Activated T-cell treated with anti-CD3 and anti-CD28 coated beads, Interleukin-2, amount 50 U/mL, for 1 hour (primary cell): ENCODE results near the gene PRKCB.

Experiments
- DNase-seq: peaks from one replicate; pipeline ENCODE4 v3.0.0-alpha.2; 2020

PRKCB gene

DNA sequence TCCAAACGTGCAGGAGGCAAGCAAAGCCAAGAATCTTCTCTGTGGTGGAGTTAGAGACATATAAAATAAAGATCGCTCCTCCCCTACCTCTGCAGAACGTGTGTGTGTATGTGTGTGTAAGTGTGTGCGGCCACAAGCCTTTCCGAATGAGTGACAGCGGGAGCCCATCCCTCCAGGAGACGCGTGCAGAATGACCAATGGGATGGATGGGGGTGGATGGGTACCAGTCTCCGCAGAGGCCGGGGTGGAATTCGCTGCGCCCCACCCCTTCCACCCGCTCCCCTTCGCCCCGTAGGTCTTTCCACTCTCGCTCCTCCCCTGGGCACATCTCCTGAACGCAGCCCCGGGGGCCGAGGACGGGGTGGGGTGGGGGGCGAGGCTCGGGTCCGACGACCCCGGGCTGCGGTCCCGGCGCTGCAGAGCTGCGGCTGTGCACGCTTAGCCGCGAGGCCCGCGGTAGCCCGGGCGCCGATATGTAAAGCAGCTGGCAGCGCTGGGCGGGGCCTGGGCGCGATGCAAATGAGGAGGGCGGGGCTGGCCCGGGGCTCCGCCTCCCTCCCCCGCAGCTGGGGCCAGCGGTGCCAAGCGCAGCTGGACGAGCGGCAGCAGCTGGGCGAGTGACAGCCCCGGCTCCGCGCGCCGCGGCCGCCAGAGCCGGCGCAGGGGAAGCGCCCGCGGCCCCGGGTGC lies at the start of gene PRKCB:
Gene PRKCB (plus strand): TSS at position 594 of the 688 bp plus-strand sequence.
- DNase-seq: peak; percentile 96

DNA sequence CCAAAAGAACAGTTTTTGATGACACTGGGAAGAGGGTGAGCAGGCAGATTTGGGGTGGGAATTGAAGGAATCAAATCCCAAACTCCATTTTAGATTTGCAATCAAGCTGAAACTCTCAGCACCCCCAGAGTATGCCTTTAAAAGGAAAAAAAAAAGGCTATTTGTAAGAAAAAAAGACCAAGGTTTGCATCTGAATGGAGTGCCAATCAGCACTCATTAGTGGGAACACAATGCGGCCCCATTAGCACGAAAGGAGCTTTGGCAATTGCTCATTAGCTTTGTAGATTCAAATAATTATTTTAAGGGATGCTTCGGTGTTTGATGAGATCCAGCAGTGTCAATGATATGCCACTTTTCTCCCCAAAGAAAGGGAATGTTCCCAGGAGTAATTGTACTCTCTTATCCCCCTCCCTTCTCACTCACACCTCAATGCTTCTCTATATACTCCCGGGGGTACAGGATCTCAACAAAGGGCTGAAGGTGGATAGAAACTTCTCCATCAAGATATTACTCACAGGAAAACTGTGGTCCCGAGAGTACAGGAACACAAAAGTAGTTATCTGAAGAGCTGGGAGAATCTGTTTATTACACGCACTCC lies 48.7 kb upstream of the PRKCB start:
- DNase-seq: no peak

DNA sequence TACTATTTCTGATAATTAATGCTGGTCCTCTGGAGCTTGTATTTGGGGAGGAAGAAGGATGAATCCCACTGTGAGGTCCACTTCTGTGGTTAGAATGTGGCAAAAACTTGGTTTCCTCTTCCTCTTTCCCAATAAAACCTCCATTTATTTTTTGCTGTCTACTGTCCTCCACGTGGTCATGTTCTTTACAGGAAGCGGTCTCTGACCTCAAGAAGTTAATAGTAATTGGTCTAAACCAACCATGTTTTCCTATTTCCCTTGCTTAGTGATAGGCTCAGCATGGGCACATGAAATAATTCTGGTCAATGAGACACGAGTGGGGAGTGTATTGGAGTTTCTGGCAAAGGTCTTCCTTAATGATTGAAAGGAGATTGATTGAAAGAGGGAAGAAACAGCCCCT lies 47.1 kb upstream of the PRKCB start:
- no peak for DNase-seq

DNA sequence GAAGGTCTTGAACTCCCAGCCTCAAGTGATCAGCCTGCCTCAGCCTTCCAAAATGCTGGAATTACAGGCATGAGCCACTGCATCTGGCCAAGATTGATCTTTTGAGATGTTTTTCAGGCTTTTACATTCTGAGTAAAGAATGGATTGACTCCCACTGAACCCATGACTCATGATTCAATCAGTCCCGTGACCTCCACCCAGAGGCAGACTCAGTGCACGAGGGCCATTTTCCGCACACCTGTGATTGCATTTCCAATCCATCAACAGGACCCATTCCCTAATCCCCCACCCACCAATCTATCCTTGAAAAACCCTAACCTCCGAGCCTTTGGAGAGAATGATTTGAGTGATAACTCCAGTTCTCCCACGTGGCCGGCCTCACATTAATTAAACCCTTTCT lies 40.4 kb upstream of the PRKCB start:
- no peak for DNase-seq

DNA sequence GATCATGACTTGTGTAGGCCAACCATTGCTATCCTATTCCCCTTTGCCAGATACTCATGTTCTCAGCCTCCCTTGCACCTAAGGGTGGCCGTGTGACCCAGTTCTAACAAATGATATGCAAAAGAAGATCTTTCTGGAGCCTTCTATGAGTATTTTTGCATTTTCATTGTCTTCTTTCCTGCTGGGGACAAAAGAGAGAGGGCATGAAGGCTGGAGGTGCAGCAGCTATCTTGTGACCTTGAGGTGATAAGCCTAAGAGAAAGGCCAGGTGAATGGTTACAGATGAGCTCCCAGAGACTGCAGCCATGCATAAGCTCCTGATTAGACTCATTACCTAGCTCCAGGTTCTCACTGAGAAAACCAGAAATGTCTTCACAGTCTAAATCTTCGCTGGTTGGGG lies 38.8 kb upstream of the PRKCB start:
- DNase-seq: no peak

DNA sequence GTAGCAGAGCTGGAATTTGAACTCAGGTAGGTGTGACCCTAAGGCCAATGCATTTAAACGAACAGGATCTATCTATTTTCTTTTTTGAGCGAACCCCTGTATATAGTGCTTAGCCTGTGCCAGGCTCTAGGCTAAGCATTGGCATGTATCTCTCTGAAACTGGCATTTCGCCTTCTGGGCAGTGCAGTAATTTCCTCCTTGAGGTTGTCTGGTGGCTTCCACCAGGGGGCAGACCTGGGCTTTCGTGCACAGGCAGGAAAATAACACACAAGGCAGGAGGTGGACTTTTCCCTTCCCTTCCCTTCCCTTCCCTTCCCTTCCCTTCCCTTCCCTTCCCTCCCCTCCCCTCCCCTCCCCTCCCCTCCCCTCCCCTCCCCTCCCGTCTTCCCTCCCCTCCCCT lies 34.4 kb upstream of the PRKCB start:
- peak; percentile 80 for DNase-seq

DNA sequence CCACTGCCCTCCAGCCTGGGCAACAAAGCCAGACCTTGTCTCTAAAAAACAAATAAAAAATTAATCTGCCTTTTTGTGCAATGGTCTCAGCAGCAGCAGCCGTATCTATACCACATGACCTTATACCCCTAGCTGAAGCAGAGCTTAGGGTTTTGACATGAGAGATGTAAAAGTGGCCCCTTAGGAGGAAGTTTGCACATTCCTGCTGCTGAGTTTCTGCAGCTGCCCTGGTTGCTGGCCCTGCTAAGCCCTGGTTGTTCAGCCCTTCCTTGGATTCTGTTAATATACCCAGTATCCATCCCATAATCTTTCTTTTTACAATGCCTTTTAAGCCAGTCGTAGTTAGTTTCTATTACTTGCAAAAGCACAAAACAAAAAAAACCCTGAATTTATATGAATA lies 33.0 kb upstream of the PRKCB start:
- no peak for DNase-seq

DNA sequence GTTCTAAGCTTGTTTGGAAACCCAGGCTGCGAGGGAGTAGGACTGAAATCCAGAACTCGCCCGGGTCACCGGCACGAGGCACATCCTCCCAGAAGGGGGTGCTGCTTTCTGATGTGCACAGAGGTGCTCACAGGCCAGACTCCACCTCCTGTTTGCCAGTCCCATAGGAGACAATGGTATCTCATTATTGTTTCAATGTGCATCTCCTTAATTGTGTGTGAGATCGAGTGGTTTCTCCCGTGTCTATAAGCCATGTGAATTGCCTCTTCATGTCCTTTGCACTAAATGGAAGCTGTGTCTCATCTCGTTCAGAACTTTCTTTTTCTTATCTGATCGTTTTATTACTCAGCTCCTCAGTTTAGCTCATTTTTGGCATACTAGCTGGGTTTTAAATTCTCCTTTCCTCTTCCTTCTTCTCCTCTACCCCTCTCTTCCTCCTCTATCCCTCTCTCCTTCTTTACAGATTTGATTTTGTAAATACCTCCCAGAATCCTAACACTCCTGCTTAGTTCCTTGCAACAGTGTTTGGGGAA lies 32.1 kb upstream of the PRKCB start:
- DNase-seq: peak; percentile 75

DNA sequence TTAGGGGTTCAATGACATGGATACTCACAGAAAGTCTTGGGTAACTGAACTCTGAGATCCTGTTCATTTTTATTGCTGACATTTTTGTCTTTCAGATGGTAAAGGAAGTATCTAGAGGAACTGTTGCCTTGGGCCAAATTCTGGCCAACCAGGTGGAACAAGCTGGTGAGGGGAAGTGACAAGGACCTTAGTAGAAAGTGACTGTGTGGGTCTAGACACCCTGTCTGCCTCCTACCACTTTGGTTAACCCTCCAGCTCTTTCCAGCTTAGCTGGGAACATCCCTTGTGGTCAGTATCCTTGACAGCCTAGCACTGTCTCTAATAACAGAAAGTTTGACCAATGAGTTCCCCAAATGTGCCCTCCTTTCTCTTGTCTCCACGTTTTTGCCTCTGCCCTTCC lies 28.8 kb upstream of the PRKCB start:
- DNase-seq: no peak

DNA sequence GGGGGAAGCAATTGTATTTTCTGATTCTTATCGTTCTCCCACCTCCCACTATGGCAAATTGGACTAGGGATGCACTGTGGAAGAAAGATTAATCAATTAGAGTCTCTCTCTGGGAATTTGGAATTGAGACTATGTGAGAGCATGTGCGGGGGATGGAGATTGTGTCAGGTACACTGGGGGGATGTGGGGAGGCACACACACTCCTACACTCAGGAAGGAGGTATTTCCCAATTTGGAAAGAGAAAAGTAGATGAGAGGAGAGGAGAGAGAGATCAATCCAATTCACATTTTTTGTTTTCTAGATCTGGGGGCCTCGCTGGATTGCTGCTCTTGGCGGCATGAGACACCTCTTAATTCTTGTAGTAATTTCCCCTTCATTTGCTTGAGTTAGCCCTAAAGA lies 14.3 kb upstream of the PRKCB start:
- no peak for DNase-seq

DNA sequence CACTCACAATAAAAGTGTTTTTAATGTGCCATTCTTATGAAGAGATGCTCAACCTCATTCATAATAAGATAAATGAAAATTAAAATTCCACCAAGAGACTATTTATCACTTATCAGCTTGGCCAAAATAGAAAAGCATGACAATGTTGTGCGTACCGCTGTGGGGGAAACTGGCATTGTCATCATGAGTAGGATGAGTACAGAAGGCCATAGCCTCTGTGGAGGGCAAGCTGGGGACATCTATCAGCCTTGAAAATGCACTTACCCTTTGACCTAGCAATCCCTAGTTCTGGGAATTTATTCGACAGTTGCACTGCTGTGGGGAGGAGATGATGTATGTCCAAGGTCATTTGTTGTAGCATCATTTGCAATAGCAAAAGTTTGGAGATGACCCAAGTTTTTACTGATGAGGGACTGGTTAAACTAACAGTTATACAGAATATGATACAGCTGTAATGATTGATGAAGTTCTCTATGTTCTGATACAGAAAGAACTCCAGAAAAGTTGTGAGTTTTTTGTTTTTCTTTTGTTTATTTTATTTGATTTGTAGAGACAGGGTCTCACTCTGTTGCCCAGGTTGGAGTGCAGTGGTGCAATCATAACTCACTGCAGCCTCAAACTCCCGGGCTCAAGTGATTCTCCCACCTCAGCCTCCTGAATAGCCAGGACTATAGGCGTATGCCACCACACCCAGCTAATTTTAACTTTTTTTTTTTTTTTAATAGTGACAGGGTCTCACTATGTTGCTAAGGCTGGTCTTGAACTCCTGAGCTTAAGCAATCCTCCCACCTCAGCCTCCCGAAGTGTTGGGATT lies 13.7 kb upstream of the PRKCB start:
- DNase-seq: no peak

DNA sequence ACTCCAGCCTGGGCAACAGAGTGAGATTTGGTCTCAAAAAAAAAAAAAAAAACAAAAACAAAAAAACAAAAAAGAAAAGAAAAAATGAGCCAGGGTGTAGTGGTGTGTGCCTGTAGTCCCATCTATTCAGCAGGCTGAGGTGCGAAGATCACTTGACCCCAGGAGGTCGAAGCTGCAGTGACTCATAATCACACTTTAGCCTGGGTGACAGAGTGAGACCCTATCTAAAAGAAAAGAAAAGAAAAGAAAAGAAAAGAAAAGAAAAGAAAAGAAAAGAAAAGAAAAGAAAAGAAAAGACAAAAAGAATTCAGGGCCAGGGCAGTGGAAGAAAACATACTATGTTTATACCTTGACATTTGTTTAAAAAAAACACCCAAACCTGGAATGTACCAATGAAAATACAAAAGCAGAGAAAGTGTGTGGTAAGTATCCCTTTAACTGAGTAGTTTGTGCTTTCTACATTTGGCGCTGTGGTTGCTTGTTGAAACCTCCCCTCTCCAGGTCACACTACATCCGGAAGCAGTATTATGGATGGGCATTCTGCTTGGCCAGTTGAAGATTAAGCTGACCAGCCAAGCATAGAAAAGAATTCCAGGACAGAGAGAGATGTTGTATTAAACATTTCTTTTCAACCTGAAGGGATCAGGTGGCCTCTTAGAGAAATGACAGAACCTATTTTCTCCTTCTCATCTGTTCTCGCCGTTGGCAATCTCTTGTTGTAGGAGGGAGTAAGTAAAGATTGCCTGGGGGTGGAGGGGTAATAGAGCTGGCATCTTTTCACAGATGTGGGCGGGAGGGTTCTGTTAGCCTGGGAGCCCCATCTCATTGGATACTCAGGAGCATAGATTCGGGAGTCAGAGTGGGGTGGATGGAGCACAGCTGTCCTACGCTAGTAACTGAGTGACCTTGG lies 12.1 kb upstream of the PRKCB start:
- DNase-seq: no peak

DNA sequence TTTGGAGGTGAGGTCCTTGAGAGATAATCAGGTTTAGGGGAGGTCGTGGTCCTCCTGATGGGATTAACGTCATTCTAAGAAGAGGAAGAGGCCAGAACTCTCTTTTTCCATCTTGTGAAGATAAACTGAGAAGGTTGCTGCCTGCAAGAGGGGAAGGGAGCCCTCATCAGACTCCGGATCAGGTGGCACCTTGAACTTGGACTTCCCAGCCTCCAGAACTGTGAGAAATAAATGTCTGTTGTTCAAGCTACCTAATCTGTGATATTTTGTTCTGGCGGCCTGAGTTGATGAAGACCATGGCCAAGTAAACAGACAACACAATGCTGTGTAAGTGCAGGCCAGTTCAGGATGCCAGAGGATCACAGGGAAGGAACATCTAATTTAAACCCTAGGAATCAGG lies 10.9 kb upstream of the PRKCB start:
- DNase-seq: no peak

DNA sequence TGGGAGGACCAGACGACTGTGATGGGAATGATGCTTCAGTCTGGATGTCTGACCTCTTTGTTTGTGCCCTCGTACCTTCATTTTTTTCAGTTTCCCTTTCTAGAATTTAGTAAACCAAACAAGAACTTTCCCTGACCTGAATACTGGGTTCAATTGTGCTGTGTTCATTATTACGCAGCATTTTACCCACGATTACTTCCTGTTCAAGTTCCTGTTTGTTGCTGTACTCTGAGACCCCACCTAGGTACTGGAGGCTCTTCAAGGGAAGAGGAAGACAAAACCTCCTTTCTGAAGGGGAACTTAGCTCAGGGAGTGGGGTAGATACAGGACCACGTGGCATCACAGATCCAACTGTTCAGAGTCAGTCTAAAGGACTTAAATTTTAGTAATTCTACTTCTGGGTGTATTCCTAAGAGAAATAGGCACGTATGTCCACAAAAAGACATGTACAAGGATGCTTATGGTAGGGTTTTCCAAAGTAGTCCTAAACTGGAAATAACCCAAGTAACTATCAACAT lies 9.2 kb upstream of the PRKCB start:
- DNase-seq: no peak

DNA sequence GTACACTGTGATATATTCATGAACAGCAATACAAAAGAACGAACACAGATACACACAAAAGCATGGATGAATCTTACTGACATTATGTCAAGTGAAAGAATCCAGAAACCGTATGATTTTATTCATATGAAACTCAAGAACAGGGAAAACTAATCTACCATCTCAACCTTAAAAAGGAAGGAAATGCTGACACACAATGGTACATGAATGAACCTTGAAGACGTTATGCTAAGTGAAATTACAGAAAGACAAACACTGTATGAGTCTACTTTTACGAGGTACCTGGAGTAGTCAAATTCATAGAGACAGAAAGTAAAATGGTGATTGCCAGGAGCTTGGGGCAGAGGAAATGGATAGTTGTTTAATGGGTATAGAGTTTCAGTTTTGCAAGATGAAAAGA lies 8.7 kb upstream of the PRKCB start:
- no peak for DNase-seq

DNA sequence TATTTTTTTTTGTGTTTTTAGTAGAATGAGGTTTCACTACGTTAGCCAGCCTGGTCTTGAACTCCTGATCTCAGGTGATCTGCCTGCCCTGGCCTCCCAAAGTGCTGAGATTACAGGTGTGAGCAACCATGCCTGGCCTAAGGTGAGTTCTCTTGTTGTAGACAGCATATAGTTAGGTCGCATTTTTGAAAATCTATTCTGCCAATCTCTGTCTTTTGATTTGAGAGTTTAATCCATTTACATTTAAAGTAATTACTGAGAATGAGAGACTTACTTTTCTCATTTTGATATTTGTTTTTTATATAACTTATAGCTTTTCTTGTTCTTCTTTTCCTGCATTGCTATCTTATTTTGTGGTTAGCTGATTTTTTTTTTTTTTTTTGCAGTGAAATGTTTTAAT lies 6.3 kb upstream of the PRKCB start:
- DNase-seq: no peak

DNA sequence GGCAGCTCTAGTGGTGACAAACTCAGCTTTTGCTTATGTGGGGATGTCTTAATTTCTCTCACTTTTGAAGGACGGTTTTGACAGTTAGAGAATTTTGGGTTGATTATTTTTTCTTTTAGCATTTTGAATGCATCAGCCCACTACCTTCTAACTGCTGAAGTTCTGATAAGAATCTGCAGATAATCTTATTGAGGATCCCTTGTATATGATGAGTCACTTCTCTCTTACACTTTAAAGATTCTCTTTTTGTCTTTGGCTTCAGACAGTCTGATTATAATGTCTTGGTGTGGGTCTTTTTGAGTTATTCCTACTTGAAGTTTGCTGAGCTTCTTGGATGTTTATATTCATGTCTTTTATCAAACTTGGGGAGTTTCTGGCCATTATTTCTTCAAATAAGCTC lies 5.5 kb upstream of the PRKCB start:
- no peak for DNase-seq

DNA sequence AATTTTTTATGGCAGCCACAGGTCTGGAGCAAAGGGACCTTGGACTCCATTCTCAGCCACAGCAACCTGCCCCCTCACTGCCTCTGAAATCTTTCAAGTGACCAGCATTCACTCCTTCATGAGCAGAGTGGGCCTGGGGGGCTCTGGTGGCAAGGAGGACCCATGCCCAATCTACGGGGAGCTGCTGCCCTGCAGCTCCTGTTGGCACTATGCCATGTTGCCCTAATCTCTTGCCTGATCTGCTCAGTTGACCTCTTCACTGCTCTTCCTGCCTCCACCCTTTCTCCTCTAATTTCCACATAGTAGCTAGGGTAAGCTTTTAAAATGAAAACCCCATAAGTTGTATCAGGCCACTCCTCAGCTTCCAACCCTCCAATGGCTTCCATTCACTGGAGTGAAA lies 2.9 kb upstream of the PRKCB start:
- no peak for DNase-seq

DNA sequence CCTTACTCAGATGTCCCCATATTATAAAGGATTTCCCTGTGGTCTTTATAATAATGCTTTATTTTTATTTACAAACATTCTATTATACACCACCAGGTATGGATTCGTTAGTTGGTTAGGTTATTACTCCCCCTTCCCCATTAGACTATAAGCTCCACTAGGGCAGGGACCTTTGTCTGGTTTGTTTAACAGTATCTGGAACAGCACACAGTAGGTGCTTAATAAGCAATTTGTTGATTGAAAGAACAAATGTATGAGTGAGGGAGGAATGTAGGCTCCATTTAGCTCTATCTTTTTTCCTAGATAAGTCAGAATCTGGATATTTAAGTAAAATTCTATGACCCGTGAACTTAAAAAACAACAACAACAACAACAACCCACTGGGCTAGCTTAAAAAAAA lies 2.3 kb upstream of the PRKCB start:
- no peak for DNase-seq

DNA sequence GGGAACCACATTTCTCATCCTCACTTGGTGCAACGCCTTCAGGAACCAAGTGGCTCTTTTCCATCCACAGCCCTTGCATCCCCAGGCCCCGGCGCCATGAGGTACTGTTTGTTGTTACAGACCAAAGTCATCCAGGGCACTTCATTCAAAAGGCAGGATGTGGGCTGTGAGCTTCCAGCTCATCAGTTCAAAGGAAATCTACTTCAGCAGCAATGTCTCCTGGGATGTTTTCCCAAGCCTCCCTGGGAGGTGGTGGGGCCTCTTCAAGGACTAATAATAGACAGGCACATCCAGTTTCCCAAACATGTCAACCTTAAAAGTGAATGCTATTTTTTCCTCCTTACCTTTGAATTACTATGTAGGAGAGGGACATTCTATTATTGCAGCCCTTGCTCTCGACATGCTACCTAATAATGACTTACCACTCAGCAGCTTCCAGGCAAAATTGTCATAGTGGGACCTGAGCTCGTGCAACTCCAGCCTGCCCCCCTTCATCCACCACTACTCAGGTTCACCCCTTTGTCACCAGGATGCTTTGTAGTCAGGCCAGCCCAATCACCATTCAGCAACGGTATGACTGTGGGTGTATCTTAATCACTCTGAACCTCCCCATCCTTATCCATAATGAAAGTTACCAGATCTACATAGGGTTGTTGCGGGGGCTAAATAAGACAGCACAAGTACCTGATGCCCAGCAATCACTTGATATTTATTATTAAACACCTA lies 1.7 kb upstream of the PRKCB start:
- no peak for DNase-seq

DNA sequence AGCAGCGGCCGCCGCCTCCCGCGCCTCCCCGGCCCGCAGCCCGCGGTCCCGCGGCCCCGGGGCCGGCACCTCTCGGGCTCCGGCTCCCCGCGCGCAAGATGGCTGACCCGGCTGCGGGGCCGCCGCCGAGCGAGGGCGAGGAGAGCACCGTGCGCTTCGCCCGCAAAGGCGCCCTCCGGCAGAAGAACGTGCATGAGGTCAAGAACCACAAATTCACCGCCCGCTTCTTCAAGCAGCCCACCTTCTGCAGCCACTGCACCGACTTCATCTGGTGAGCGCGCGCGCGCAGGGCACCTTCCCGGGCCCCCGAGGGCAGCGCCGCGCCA lies 258 bp downstream of the PRKCB start:
- no peak for DNase-seq
